HepG2 (cell line): ENCODE measurements around the gene PAPPA2.

ENCODE experiments used
- ATF3 ChIP-seq: sonication (generic); formaldehyde crosslinking; IDR thresholded peaks from 2 replicates; pipeline ENCODE4 v1.4.0; 2020; ENCODE audit warnings: missing genetic modification reagents
- BHLHE40 ChIP-seq: IDR thresholded peaks from 2 replicates; pipeline ENCODE4 v1.6.1; 2011; ENCODE audit warnings: low read length, improper control_type of control experiment
- CTCF ChIP-seq: sonication (generic); formaldehyde crosslinking; IDR thresholded peaks from 2 replicates; pipeline ENCODE4 v1.5.0; 2020; ENCODE audit warnings: mild to moderate bottlenecking, missing genetic modification reagents, moderate library complexity
- FOXK1 ChIP-seq: sonication (generic); formaldehyde crosslinking; IDR thresholded peaks from 2 replicates; pipeline ENCODE4 v1.4.0; 2020; ENCODE audit warnings: low read depth, missing genetic modification reagents, borderline replicate concordance
- GZF1 ChIP-seq: sonication (generic); formaldehyde crosslinking; IDR thresholded peaks from 2 replicates; pipeline ENCODE4 v1.5.1; 2020; ENCODE audit warnings: mild to moderate bottlenecking, missing genetic modification reagents
- SP1 ChIP-seq, 2 experiments: fragments of 450-650 bp in 1 of 2; sonication (generic) in 1 of 2; formaldehyde crosslinking in 1 of 2; IDR thresholded peaks; 2 replicates each; pipeline versions ENCODE4 v1.4.0 to v1.6.1; 2016 to 2020; ENCODE audit warnings: missing genetic modification reagents in 1 of 2
- TFE3 ChIP-seq: IDR thresholded peaks from 2 replicates; pipeline ENCODE4 v1.6.1; 2016
- ZBTB4 ChIP-seq: sonication (generic); formaldehyde crosslinking; IDR thresholded peaks from 2 replicates; pipeline ENCODE4 v1.4.0; 2020; ENCODE audit warnings: missing genetic modification reagents, mild to moderate bottlenecking, borderline replicate concordance
- ZKSCAN1 ChIP-seq: fragments of 150-350 bp; IDR thresholded peaks from 2 replicates; pipeline ENCODE4 v1.6.1; 2014; ENCODE audit warnings: low read length
- ZNF496 ChIP-seq: sonication (generic); formaldehyde crosslinking; IDR thresholded peaks from 2 replicates; pipeline ENCODE4 v1.8.1; 2023; ENCODE audit warnings: mild to moderate bottlenecking, moderate library complexity, missing genetic modification reagents; ENCODE audit not compliant: insufficient replicate concordance
- ZNF704 ChIP-seq: sonication (generic); formaldehyde crosslinking; IDR thresholded peaks from 2 replicates; pipeline ENCODE4 v1.8.1; 2023; ENCODE audit warnings: mild to moderate bottlenecking, inconsistent platforms, moderate library complexity, missing genetic modification reagents, borderline replicate concordance
- ZUFSP ChIP-seq: sonication (generic); formaldehyde crosslinking; IDR thresholded peaks from 2 replicates; pipeline ENCODE4 v1.9.0; 2021; ENCODE audit warnings: missing genetic modification reagents, mild to moderate bottlenecking, borderline replicate concordance

- TF ChIP-seq GZF1 (CRISPR knock-in tag) (no peak), ATF3 (CRISPR knock-in tag) (no peak), CTCF (CRISPR knock-in tag) (no peak), ZNF496 (CRISPR knock-in tag) (no peak), FOXK1 (CRISPR knock-in tag) (no peak), ZBTB4 (no peak), ZNF704 (CRISPR knock-in tag) (no peak), ZKSCAN1 (no peak), BHLHE40 (no peak), ZUFSP (no peak), SP1 (IDR thresholded peaks at IDR 0.05) (no peak), SP1 (CRISPR knock-in tag; IDR thresholded peaks at IDR 0.05) (no peak), TFE3 (CRISPR knock-in tag) (no peak)
Measured at GRCh38 chr1:176456795-176457194, 6.2 kb upstream of the PAPPA2 start.
